ENCODE data around the gene MDFIC2.

The MDFIC2 gene

GRCh38 chr3:70177881-70178645, 134.4 kb downstream of the MDFIC2 start:
- DNase-seq = no peak

GRCh38 chr3:70176224-70176623, 136.2 kb downstream of the MDFIC2 start:
- no peak for DNase-seq

DNA sequence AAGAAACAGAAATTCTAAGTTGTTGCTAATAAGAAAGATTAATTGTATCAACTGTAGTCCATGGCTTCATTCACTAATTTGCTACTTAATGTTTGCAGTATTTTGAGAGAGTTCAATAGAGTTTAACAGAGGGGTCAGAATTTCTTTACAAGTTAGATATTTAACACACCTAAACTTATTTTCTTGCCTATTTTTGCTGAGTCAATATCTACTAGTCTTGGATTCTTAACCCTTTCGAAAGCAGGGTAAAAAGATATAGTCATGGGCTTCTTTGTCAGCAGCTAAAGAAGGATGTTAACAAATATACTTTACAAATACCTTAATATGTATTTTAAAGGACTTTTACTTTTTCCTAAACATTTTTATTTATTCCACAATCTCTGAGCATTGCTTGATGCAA, 155.6 kb downstream of the MDFIC2 start:
- DNase-seq = no peak

DNA sequence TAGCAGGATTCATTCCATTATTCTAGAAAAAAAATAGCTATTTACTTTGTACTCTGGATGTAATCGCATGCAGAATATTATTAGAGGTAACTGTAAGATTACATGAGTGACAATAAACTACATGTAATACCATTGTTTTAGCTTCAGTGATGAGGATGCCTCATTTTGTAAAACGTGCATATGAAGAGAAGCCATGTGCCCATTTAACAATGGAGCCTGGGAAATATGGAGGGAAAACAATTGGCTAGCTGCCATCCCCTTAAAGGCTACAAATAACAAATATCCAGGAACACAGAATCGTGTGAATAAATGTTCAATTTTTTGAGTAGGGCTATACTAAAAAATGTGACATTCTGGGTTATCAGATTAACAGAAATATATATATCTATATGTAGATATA, 161.8 kb downstream of the MDFIC2 start:
- DNase-seq = no peak

GRCh38 chr3:70149714-70150400, 162.6 kb downstream of the MDFIC2 start:
- no peak for DNase-seq
